GM12865 (cell line): ENCODE measurements around the gene ALDH9A1.

Experiments used
- DNase-seq: peaks from one replicate; pipeline ENCODE4 v3.0.0; 2010; ENCODE audit warnings: low read depth
- H3K4me3 ChIP-seq: 2 replicates; pipeline ENCODE4 v1.5.1; 2011; ENCODE audit warnings: mild to moderate bottlenecking, low read depth, low read length, control low read depth
- CTCF ChIP-seq: IDR thresholded peaks from 2 replicates; pipeline ENCODE4 v1.5.1; 2011; ENCODE audit warnings: low read length, control low read depth, low read depth, inconsistent platforms; ENCODE audit not compliant: insufficient read depth; ENCODE audit errors: missing control alignments

Gene ALDH9A1

GRCh38 chr1:165633614-165634013, 64.7 kb downstream of the ALDH9A1 start:
- H3K4me3 ChIP-seq, result no peak overlapping the region

DNA sequence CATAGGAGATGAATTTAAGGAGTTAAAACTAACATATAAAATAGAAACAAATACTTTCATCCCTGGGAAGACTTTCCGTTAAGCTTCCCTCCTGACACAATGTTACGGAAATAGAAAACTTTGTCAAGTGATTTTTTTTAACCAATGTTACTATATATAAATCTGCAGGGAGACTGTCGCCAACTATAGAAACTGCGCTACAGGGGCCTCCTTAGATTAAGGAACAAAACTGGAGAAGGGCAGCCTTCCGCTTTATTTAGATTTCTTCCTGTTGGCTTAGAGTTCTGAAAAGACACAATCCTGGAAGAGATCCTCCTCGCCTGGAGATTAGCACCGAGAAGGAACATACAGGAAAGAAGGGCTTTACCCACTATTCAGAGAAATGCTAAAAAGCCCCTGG, 65.9 kb downstream of the ALDH9A1 start:
- H3K4me3 ChIP-seq, result peak overlapping the region; percentile 68
- DNase-seq, result no peak
- no peak for TF ChIP-seq CTCF

More at GRCh38 chr1:165633614-165634013, 64.7 kb downstream of the ALDH9A1 start:
- no peak for TF ChIP-seq CTCF
- DNase-seq, result peak; percentile 26

GRCh38 chr1:165632152-165632469, 66.3 kb downstream of the ALDH9A1 start:
- H3K4me3 ChIP-seq, result peak overlapping the region; percentile 68
- no peak for TF ChIP-seq CTCF
- no peak for DNase-seq

DNA sequence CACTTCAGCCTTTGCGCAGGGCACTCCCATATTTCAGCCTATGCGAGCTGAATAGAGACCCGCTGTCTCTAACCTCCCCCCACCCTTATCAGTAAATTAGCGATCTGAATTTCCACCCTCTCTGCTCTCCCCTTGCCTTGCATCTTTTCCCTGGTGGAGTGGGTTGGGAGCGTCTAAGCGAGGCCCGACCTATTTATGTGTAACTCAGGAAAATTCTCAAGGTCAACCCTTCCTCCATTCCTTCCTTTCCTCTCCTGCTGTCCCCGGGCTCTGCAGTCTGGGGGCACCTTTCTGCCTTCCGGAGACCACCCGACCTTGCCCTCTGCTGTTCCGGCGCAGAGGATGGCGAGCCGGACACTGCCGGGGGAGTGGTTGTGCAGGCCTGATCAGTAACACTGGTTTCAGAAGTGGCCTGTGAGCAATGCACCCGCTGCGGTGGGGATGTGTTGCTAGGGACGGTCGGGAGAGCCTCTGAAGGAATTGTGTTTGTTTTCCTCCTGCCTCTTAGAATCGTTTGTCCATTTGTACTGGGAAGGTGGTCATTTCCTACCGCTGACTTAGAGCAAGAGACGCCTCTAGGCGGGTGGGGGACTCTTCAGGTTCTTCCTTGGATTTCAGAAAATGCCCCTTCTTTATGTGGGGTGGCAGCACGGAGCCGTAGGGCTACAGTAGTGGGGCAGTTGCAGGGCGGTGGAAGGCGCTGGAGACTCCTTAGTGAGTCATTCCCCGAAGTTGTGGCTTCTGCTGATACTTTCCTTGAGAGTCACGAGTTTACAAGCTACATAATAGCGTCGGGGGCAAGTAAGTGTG, 66.8 kb downstream of the ALDH9A1 start:
- peak overlapping the region; percentile 68 for H3K4me3 ChIP-seq
- peak; percentile 65 for DNase-seq
- no peak for TF ChIP-seq CTCF

GRCh38 chr1:165630629-165631341, 67.6 kb downstream of the ALDH9A1 start, which contains the start of gene MGST3:
Gene MGST3 (plus strand): TSS chr1:165631234. CDS start chr1:165649848, 18,614 bp downstream.
- H3K4me3 ChIP-seq, result peak within 1 kb of the TSS; percentile 68
- no peak for TF ChIP-seq CTCF
- DNase-seq, result peak; percentile 98

GRCh38 chr1:165629848-165630628, 68.3 kb downstream of the ALDH9A1 start:
- no peak for TF ChIP-seq CTCF
- H3K4me3 ChIP-seq, result peak overlapping the region; percentile 68
- no peak for DNase-seq
